Activated naive CD8-positive, alpha-beta T cell treated with anti-CD3 and anti-CD28 coated beads, Interleukin-2, amount 50 U/mL, for 16 hours (primary cell): ENCODE results near the gene GET3.

Experiments
- DNase-seq: peaks from one replicate; pipeline ENCODE4 v3.0.0-alpha.2; 2020; ENCODE audit warnings: low read depth, low spot score

GET3 gene

GRCh38 chr19:12779162-12779993 lies 42.1 kb downstream of the GET3 start:
- no peak for DNase-seq

DNA sequence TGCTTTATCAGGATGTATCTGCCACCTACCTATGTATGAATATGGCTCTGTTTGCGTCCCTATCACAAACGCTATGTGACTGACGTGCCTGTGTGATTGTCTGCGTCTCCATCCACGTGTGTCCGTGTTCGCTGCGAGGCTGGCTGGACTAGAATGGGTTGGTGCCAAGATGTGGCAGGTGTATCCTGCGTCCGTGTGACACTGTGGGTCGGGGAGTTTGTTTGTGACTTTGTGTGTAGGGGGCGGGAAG lies 44.8 kb downstream of the GET3 start:
- DNase-seq, result no peak

- peak; percentile 67 for DNase-seq
Measured at GRCh38 chr19:12782424-12783290, 45.4 kb downstream of the GET3 start.

DNA sequence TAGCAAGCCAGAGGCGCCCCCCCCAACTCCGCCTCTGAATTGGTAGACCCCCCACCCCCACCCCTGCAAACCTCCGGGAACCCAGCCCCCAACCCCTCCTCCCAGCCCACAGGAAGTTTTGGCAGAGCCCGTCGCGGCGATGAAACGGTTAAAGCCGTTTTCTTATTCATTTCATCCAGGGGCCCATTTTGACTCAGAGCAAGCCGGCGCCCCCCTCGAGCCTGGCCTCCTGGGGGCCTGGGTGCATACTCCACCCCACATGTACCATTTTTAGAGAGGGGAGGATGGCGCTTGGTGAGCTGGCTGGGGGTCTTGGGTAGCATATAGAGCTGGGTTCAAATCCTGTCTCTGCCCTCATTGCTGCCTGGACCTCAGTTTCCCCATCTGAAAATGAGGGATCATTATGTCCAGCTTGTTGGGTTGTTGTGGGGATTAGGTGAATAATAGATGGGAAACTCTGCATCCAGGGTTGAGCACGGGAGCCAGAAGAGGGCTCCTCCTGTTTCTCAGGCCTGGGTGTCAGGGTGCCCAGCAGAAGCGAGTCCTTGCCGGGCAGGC lies 46.1 kb downstream of the GET3 start:
- no peak for DNase-seq

GRCh38 chr19:12783849-12784393 lies 46.6 kb downstream of the GET3 start:
- no peak for DNase-seq

- DNase-seq, result no peak
Measured at GRCh38 chr19:12784394-12784870, 47.1 kb downstream of the GET3 start.

- DNase-seq, result no peak
Measured at GRCh38 chr19:12784871-12785430, 47.7 kb downstream of the GET3 start.

DNA sequence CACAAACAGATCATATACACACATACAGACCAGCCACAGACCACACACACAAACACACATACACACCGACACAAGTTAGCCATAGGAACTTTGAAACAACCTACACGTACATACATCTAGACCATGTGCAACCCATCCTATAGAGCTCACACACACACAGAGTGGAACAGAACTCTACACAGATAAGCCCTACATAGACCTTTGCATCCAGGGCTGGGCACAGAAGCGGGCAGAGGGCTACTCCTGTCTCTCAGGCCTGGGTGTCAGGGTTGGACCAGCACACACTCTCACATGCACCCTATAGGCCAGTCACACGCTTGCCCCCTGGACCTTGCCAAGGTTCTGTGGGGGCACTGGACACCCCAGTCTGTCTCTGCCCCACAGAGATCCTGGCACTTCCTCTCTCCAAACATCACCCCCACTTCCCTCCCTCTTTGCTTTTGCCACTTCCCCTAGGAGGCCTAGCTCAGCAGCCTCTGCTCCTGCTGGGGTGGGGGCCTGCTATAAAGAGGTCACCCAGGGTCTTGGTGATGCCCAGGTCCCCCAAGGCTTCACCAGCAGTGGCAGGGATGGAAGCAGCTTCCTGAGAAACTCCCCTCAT lies 48.2 kb downstream of the GET3 start:
- no peak for DNase-seq

DNA sequence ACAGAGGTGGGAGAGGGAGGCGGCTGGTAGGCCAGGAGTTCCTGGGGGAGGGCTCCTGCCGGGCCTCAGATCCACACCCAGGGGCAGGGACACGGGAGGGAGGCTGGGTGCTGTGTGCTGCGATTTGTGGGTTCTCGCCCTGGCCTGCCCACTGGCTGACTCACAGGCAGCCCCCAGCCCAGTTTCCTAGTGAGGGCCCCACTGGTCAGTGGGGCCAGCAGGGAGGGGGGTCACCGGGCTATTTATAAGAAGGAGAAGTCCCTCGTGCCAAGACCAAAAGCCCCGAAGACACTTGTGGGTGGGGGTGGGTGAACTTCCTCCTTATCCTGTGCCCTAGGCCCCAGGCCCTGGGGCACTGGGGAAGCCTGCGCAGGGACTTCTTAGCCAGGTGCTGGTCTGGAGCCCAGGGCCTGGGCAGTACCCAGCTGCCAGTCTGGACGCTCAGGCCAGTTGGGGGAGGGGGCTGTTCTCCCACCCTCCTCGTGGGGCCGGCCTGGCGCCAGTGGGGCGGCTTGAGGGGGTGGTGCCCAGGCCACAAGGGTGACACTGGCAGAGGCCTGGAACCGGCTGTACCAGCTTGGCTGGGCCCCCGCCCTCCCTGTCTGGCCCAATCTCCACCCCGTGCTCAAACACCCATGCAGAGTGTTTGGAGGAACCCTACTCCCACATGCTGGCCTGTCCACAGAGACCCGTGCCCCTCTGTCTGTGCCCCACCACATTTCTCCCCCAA lies 49.0 kb downstream of the GET3 start:
- DNase-seq, result no peak

GRCh38 chr19:12786952-12787351 lies 49.7 kb downstream of the GET3 start:
- DNase-seq, result no peak

GRCh38 chr19:12787458-12787857 lies 50.2 kb downstream of the GET3 start:
- no peak for DNase-seq

- DNase-seq, result no peak
Measured at GRCh38 chr19:12788042-12788681, 50.9 kb downstream of the GET3 start.

- DNase-seq, result no peak
Measured at GRCh38 chr19:12788682-12789097, 51.4 kb downstream of the GET3 start.

DNA sequence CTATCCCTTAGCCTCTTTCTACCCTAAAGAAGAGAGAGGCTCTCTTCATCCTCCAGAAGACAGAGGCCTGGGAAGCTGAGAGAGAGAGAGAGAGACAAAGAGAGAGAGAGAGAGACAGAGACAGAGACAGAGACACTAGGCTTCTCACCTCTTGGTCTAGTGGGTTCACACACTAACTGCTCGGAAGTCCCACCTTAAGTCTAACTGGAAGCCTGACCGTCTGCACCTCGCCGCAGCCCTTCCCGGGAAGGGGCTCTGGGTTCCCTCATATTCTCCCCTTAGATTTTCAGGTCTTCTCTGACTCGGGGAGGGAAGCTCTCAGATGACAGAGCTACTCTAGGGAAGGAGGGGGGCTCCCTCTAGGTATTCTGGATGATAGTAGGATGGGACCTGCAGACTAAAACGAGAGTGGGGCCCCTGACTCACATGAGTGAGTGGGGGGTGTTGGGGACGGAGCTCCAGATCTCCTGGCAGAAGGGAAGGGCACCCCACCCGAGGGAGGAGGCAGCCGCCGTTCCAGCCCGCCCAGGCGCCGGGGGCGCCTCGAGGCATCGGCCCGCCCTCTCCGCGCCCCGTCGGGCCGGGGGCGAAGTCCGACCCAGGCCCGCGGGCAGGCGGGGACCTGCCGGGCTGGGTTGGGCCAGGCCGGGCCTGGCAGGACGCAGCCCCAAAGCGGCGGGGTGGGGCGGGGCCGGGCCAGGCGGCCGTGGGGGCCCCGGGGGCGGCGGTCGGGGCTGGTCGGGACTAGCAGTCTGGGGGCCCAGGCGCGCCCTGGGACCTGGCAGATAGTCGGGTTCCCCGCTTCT lies 52.0 kb downstream of the GET3 start:
- DNase-seq, result no peak

- no peak for DNase-seq
Measured at GRCh38 chr19:12789904-12790619, 52.8 kb downstream of the GET3 start.

GRCh38 chr19:12790628-12791344 lies 53.5 kb downstream of the GET3 start:
- no peak for DNase-seq

DNA sequence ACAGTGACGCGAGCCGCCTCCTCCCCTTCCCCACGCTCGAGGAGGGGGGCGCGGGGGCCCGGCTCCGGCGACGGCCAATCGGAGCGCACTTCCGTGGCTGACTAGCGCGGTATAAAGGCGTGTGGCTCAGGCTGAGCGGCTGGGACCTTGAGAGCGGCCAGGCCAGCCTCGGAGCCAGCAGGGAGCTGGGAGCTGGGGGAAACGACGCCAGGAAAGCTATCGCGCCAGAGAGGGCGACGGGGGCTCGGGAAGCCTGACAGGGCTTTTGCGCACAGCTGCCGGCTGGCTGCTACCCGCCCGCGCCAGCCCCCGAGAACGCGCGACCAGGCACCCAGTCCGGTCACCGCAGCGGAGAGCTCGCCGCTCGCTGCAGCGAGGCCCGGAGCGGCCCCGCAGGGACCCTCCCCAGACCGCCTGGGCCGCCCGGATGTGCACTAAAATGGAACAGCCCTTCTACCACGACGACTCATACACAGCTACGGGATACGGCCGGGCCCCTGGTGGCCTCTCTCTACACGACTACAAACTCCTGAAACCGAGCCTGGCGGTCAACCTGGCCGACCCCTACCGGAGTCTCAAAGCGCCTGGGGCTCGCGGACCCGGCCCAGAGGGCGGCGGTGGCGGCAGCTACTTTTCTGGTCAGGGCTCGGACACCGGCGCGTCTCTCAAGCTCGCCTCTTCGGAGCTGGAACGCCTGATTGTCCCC lies 54.2 kb downstream of the GET3 start, which contains the start of gene JUNB:
Gene JUNB (plus strand): TSS at position 142 of the 706 bp plus-strand sequence. CDS start 286 bp downstream, at position 428.
- peak; percentile 90 for DNase-seq
